Nasal cavity respiratory epithelium epithelial cell of viscerocranial mucosa (primary cell): Measurements from ENCODE around the gene NLGN1. TPM values are rescaled to one million over a fixed set of nuclear protein-coding genes. Genes with fewer than 3 reads are reported as not detected.

Source experiments
- total RNA-seq: library from RNA; depleted of rRNA; stranded (reverse); fragments of >200 nt; gene quantifications from 2 replicates; pipeline ENCODE4 v1.2.3, GENCODE V29; 2014

The NLGN1 gene
- 0.36 TPM in 1 of 2 replicates, not detected in the other for total RNA-seq

DNA sequence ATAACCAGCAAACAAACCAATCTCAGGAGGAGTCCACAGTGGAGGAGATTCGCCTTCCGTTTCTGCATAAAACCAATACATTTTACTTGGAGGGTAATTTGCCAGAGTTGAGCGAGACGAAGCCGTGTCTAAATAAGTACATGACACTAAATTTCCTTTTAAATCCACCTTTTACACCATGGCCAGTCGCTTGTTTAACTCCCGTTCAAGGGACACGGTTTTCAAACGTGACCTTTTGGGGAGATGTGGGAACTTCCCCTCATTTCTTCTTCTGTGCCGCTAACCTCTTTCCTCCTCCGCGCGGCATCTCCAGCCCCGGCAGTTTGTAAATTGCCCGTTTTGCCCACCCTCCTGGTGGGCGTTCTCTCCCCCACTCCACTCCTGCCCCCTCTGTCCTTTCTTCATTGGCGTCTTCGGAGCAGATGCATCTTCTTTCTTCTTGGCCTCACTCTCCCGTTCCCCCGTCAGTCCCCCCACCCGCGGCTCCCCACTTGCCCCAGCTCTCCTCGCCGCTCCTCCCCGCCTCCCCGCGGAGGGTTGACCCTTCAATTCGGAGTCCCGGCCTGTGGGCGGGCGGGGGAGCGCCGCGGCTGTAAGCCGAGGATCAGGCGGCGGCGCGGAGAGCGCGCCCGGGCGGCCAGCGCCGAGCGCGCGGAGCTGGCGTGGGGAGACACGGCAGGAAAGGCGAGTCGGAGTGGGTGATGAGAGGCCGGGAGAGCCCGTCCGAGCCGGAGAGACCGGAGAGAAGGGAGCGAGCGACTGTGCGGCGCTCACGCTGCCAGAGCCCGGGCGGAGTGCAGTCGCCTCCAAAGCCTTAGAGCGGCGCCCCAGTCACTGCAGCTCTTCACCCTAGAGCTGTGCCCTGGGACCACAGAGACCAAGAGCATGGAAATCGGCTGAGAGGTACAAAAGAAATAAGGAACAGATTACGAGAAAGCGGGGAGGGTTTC is at the start of gene NLGN1:
NLGN1 (plus strand) TSS at position 584 of the 950 bp plus-strand sequence.

